ENCODE data around the gene PRMT7. TPM values are rescaled to one million over a fixed set of nuclear protein-coding genes. Genes with fewer than 3 reads are reported as not detected.

Gene PRMT7
- polyA plus RNA-seq, 3 donors, result 15.0 to 41.1 (median 15.2) TPM

GRCh38 chr16:68284847-68285246 lies 26.0 kb upstream of the PRMT7 start:
- Mint-ChIP-seq H3K4me1 (peaks cover 75% of the 10 kb centered on the region), H3K27ac (peak overlapping the region; percentile 86 to 99 (median 95)), H3K27me3 (ENCODE audit: low read depth in 3 of 3) (no peaks in the 10 kb centered on the region), H3K9me3 (peaks cover 0 to 2% (median 0%) of the 10 kb centered on the region in 7 donors), H3K4me3 (peak overlapping the region; percentile 69 to 89), H3K36me3 (peaks cover 42 to 46% of the 10 kb centered on the region in 2 donors)
- WGBS (ENCODE audit: insufficient coverage), result 0% methylated on average over 4 of the region's 5 CpGs
- DNase-seq, result peak; percentile 36 to 59 (median 53)
- peak overlapping the region; percentile 16 for H3K9ac ChIP-seq (ENCODE audit: insufficient read depth, low read length, poor library complexity, severe bottlenecking)
- H3K4me2 ChIP-seq (replicated peaks; ENCODE audit: extremely low read depth, low read length, poor library complexity, severe bottlenecking), result peak overlapping the region; percentile 68
- TF ChIP-seq CTCF (IDR thresholded peaks at IDR 0.05), result no peak
- H3K4me3 ChIP-seq (replicated peaks in 1 of 3; ENCODE audit: low read depth in 2 of 3, low read length in 3 of 3), result peak overlapping the region in 1 of 3 experiments; percentile 64
- intact Hi-C loops (cut with micrococcal nuclease), result no loop called here
- H3K9me3 ChIP-seq (replicated peaks in 1 of 2; ENCODE audit: control insufficient read depth in 1 of 2, insufficient read depth in 1 of 2, low read length in 2 of 2), result no peaks in the 10 kb centered on the region
- H3K27ac ChIP-seq (ENCODE audit: low read depth in 1 of 2, low read length in 2 of 2), result peak overlapping the region; percentile 67 to 79
- H3K36me3 ChIP-seq (replicated peaks in 1 of 2; ENCODE audit: control insufficient read depth in 1 of 2, insufficient read depth in 2 of 2, low read length in 2 of 2), result peaks cover 9 to 38% of the 10 kb centered on the region in 2 donors
- H4K20me1 ChIP-seq (ENCODE audit: insufficient read depth, low read length), result no peaks in the 10 kb centered on the region
- H3K27me3 ChIP-seq (ENCODE audit: control insufficient read depth in 2 of 2, insufficient read depth in 2 of 2, low read length in 2 of 2), result no peaks in the 10 kb centered on the region
- peaks cover 68 to 74% of the 10 kb centered on the region in 2 donors for H3K4me1 ChIP-seq (ENCODE audit: control insufficient read depth in 1 of 2, insufficient read depth in 2 of 2, low read length in 2 of 2)
- H2AFZ ChIP-seq (ENCODE audit: insufficient read depth, low read depth, low read length, poor library complexity, severe bottlenecking), result peak overlapping the region; percentile 17
- peaks cover 38% of the 10 kb centered on the region for H3K79me2 ChIP-seq (ENCODE audit: insufficient read depth, low read length)

- H3K9ac ChIP-seq (ENCODE audit: insufficient read depth, low read length, poor library complexity, severe bottlenecking), result no peak overlapping the region
- peaks cover 75 to 79% of the 10 kb centered on the region in 2 donors for H3K4me1 ChIP-seq (ENCODE audit: control insufficient read depth in 1 of 2, insufficient read depth in 2 of 2, low read length in 2 of 2)
- intact Hi-C loops (cut with micrococcal nuclease), result no loop called here
- peak overlapping the region; percentile 84 to 99 (median 91) for H3K27ac Mint-ChIP-seq
- H3K27me3 Mint-ChIP-seq (ENCODE audit: low read depth in 3 of 3), result no peaks in the 10 kb centered on the region
- H3K4me3 Mint-ChIP-seq, result peak overlapping the region; percentile 66 to 87
- TF ChIP-seq CTCF (IDR thresholded peaks at IDR 0.05), result no peak
- peaks cover 38% of the 10 kb centered on the region for H3K79me2 ChIP-seq (ENCODE audit: insufficient read depth, low read length)
- peak overlapping the region; percentile 67 to 79 for H3K27ac ChIP-seq (ENCODE audit: low read depth in 1 of 2, low read length in 2 of 2)
- no peaks in the 10 kb centered on the region for H3K9me3 ChIP-seq (replicated peaks in 1 of 2; ENCODE audit: control insufficient read depth in 1 of 2, insufficient read depth in 1 of 2, low read length in 2 of 2)
- H3K36me3 Mint-ChIP-seq, result peaks cover 48 to 51% of the 10 kb centered on the region in 2 donors
- peaks cover 0 to 2% (median 0%) of the 10 kb centered on the region in 7 donors for H3K9me3 Mint-ChIP-seq
- peak overlapping the region; percentile 68 for H3K4me2 ChIP-seq (replicated peaks; ENCODE audit: extremely low read depth, low read length, poor library complexity, severe bottlenecking)
- no peaks in the 10 kb centered on the region for H4K20me1 ChIP-seq (ENCODE audit: insufficient read depth, low read length)
- H3K36me3 ChIP-seq (replicated peaks in 1 of 2; ENCODE audit: control insufficient read depth in 1 of 2, insufficient read depth in 2 of 2, low read length in 2 of 2), result peaks cover 12 to 42% of the 10 kb centered on the region in 2 donors
- peak overlapping the region in 1 of 3 experiments; percentile 64 for H3K4me3 ChIP-seq (replicated peaks in 1 of 3; ENCODE audit: low read depth in 2 of 3, low read length in 3 of 3)
- WGBS (ENCODE audit: insufficient coverage), result 71% methylated on average over 1 of the region's 3 CpGs
- no peak overlapping the region for H2AFZ ChIP-seq (ENCODE audit: insufficient read depth, low read depth, low read length, poor library complexity, severe bottlenecking)
- peaks cover 80% of the 10 kb centered on the region for H3K4me1 Mint-ChIP-seq
- no peaks in the 10 kb centered on the region for H3K27me3 ChIP-seq (ENCODE audit: control insufficient read depth in 2 of 2, insufficient read depth in 2 of 2, low read length in 2 of 2)
- DNase-seq, result no peak
Observed at GRCh38 chr16:68285683-68286082, 25.1 kb upstream of the PRMT7 start.

Data from CD14-positive monocyte (primary cell).